CD4-positive, CD25-positive, alpha-beta regulatory T cell (primary cell): ENCODE results near the gene PCDHGA3. TPM values are rescaled to one million over a fixed set of nuclear protein-coding genes. Genes with fewer than 3 reads are reported as not detected.
A peak's percentile ranks its signal among the peaks of the same experiment; 100 is the strongest.
"Not testable (repeated sequence)": the region's sequence is repeated elsewhere in the genome, so short reads cannot be mapped to it uniquely, and the experiment has no call there.

ENCODE experiments used
- ATAC-seq, 2 donors: fragments of 150-1000 bp; cut with Tn5 transposase; one replicate each; pipeline ENCODE4 v1.10.0; 2021; ENCODE audit warnings: low read depth in 2 of 2, moderate number of reproducible peaks in 2 of 2, moderate library complexity in 1 of 2
- DNase-seq, 3 donors: peaks; one replicate each; pipeline versions ENCODE4 v3.0.0 to v3.0.0-alpha.2; 2012 to 2022; ENCODE audit warnings: mixed read lengths in 1 of 3
- H3K27ac ChIP-seq: one replicate; pipeline ENCODE4 v1.7.0; 2013; ENCODE audit warnings: mild to moderate bottlenecking, low read length; ENCODE audit not compliant: insufficient read depth, poor library complexity, severe bottlenecking
- H3K27me3 ChIP-seq: one replicate; pipeline ENCODE4 v1.7.0; 2013; ENCODE audit warnings: low read length; ENCODE audit not compliant: control insufficient read depth, insufficient read depth
- H3K36me3 ChIP-seq: one replicate; pipeline ENCODE4 v1.7.0; 2013; ENCODE audit warnings: mild to moderate bottlenecking, low read length, moderate library complexity; ENCODE audit not compliant: control insufficient read depth, insufficient read depth
- H3K4me1 ChIP-seq: 2 replicates; pipeline ENCODE4 v1.7.0; 2013; ENCODE audit warnings: mild to moderate bottlenecking, low read length; ENCODE audit not compliant: insufficient read depth, control insufficient read depth, poor library complexity, severe bottlenecking
- H3K4me3 ChIP-seq: one replicate; pipeline ENCODE4 v1.7.0; 2013; ENCODE audit warnings: low read depth, mild to moderate bottlenecking, low read length, moderate library complexity
- H3K9me3 ChIP-seq, 2 experiments: 1 replicate in 1 of 2; 2 replicates in 1 of 2; pipeline ENCODE4 v1.7.0; 2013; ENCODE audit warnings: low read length in 2 of 2, mild to moderate bottlenecking in 1 of 2, moderate library complexity in 1 of 2; ENCODE audit not compliant: control insufficient read depth in 2 of 2
- H3K27ac Mint-ChIP-seq, 3 donors: one replicate each; pipeline ENCODE4 v1.8.0; 2020 to 2022; ENCODE audit warnings: mild to moderate bottlenecking in 3 of 3, mixed read lengths in 3 of 3, moderate library complexity in 2 of 3
- H3K27me3 Mint-ChIP-seq: one replicate; pipeline ENCODE4 v1.8.0; 2022; ENCODE audit warnings: mild to moderate bottlenecking, mixed read lengths
- H3K36me3 Mint-ChIP-seq: one replicate; pipeline ENCODE4 v1.8.0; 2020; ENCODE audit warnings: mixed read lengths
- H3K4me1 Mint-ChIP-seq, 4 donors: one replicate each; pipeline ENCODE4 v1.8.0; 2020 to 2022; ENCODE audit warnings: mixed read lengths in 4 of 4, mild to moderate bottlenecking in 1 of 4
- H3K4me3 Mint-ChIP-seq, 4 donors: one replicate each; pipeline ENCODE4 v1.8.0; 2020 to 2022; ENCODE audit warnings: mild to moderate bottlenecking in 4 of 4, mixed read lengths in 4 of 4, moderate library complexity in 3 of 4
- H3K9me3 Mint-ChIP-seq, 7 donors: one replicate each; pipeline ENCODE4 v1.8.0; 2020 to 2022; ENCODE audit warnings: mixed read lengths in 7 of 7, mild to moderate bottlenecking in 3 of 7, moderate library complexity in 2 of 7
- polyA plus RNA-seq, 4 donors: library from polyadenylated mRNA; unstranded; fragments of 300-500 nt; fragmentation: Illumina TruSeq; gene quantifications; one replicate each; pipeline ENCODE4 v1.2.3, GENCODE V29; 2021
- total RNA-seq: library from RNA; stranded (reverse); gene quantifications from one replicate; pipeline ENCODE4 v1.2.3, GENCODE V29; 2022

The PCDHGA3 gene
- total and polyA plus RNA-seq, 5 donors from 2014 or later, result not detected

DNA sequence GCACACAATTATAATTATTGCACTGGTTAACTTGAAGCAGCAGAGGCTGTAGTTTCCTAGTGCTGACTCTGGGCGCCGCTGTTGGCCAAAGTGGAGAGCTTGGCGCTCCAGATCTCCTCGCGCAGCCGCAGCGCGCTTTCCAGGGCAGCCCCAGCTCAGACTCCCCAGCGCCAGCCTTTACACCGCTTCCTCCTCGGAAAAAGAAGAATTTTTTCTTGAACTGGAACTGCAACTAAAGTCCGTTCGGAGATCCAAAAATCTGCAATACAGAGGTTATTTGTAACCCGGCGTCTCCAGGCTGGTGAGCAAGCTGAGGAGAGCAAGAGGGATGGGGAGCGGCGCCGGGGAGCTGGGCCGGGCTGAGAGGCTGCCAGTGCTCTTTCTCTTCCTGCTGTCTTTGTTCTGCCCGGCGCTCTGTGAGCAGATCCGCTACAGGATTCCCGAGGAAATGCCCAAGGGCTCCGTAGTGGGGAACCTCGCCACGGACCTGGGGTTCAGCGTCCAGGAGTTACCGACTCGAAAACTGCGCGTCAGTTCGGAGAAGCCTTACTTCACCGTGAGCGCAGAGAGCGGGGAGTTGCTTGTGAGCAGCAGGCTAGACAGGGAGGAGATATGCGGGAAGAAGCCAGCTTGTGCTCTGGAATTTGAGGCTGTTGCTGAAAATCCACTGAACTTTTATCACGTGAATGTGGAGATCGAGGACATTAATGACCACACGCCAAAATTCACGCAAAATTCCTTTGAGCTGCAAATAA lies 44.1 kb downstream of the PCDHGA3 start, which contains the start of gene PCDHGB4:
Gene PCDHGB4 (plus strand): TSS at position 142 of the 755 bp plus-strand sequence. CDS start 187 bp downstream, at position 329.
- Mint-ChIP-seq H3K9me3 (peaks cover 0 to 59% (median 18%) of the 10 kb centered on the region in 7 donors), H3K27me3 (peaks cover 65% of the 10 kb centered on the region), H3K27ac (peak within 1 kb of the TSS in 1 of 3 donors; percentile 49)
- Histone ChIP-seq H3K9me3 (peaks cover 20 to 48% of the 10 kb centered on the region in 2 experiments), H3K27me3 (peaks cover 46% of the 10 kb centered on the region)
- H3K4me3 Mint-ChIP-seq, H3K4me1 ChIP-seq, H3K36me3 Mint-ChIP-seq, H3K27ac ChIP-seq, H3K4me1 Mint-ChIP-seq, H3K4me3 ChIP-seq, DNase-seq, H3K36me3 ChIP-seq: not testable (repeated sequence)
- peak in 1 of 2 donors; percentile 34 for ATAC-seq

DNA sequence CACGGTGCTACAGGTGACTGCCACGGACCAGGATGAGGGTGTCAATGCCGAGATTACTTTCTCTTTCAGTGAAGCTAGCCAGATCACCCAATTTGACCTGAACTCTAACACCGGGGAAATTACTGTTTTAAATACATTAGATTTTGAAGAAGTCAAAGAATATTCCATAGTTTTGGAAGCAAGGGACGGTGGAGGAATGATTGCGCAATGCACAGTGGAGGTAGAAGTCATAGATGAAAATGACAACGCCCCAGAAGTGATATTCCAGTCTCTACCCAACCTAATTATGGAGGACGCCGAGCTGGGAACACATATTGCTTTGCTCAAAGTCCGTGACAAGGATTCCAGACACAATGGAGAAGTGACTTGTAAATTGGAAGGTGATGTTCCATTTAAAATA lies 45.0 kb downstream of the PCDHGA3 start:
- H3K4me3 Mint-ChIP-seq, result no peak overlapping the region
- H3K4me3 ChIP-seq, result no peak overlapping the region
- H3K27ac ChIP-seq, result no peak overlapping the region
- peaks cover 20 to 48% of the 10 kb centered on the region in 2 experiments for H3K9me3 ChIP-seq
- peaks cover 61% of the 10 kb centered on the region for H3K27me3 Mint-ChIP-seq
- peaks cover 0 to 60% (median 18%) of the 10 kb centered on the region in 7 donors for H3K9me3 Mint-ChIP-seq
- no peaks in the 10 kb centered on the region for H3K36me3 ChIP-seq
- peak overlapping the region in 1 of 3 donors; percentile 49 for H3K27ac Mint-ChIP-seq
- ATAC-seq, result no peak
- H3K36me3 Mint-ChIP-seq, result peaks cover 3% of the 10 kb centered on the region
- peaks cover 42% of the 10 kb centered on the region for H3K27me3 ChIP-seq
- no peaks in the 10 kb centered on the region for H3K4me1 ChIP-seq
- H3K4me1 Mint-ChIP-seq, result peaks cover 0 to 3% (median 0%) of the 10 kb centered on the region in 4 donors
- no peak for DNase-seq

DNA sequence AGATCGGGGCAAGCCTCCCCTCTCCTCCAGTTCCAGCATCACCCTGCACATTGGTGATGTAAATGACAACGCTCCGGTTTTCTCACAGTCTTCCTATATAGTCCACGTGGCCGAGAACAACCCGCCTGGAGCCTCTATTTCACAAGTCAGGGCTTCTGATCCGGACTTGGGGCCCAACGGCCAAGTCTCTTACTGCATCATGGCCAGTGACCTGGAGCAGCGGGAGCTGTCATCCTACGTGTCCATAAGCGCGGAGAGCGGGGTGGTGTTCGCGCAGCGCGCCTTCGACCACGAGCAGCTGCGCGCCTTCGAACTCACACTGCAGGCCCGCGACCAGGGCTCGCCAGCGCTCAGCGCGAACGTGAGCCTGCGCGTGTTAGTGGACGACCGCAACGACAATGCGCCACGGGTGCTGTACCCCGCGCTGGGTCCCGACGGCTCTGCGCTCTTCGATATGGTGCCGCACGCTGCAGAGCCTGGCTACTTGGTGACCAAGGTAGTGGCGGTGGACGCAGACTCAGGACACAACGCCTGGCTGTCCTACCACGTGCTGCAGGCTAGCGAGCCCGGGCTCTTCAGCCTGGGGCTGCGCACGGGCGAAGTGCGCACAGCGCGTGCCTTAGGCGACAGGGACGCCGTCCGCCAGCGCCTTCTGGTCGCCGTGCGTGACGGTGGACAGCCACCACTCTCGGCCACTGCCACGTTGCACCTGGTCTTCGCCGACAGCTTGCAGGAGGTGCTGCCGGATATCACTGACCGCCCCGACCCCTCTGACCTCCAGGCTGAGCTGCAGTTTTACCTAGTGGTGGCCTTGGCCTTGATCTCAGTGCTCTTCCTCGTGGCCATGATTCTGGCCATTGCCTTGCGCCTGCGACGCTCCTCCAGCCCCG lies 45.8 kb downstream of the PCDHGA3 start:
- DNase-seq (no peak), ATAC-seq (no peak)
- peaks cover 21 to 54% of the 10 kb centered on the region in 2 experiments for H3K9me3 ChIP-seq
- Mint-ChIP-seq H3K4me1 (peaks cover 0 to 3% (median 0%) of the 10 kb centered on the region in 4 donors), H3K9me3 (peaks cover 0 to 60% (median 18%) of the 10 kb centered on the region in 7 donors), H3K4me3 (peak overlapping the region in 1 of 4 donors; percentile 77), H3K27me3 (peaks cover 58% of the 10 kb centered on the region), H3K36me3 (peaks cover 3% of the 10 kb centered on the region), H3K27ac (no peak overlapping the region)
- H3K4me3 ChIP-seq, result no peak overlapping the region
- no peaks in the 10 kb centered on the region for H3K36me3 ChIP-seq
- H3K4me1 ChIP-seq, result no peaks in the 10 kb centered on the region
- H3K27ac ChIP-seq, result no peak overlapping the region
- peaks cover 41% of the 10 kb centered on the region for H3K27me3 ChIP-seq

- Histone ChIP-seq H3K9me3 (peaks cover 24 to 37% of the 10 kb centered on the region in 2 experiments), H3K36me3 (no peaks in the 10 kb centered on the region), H3K4me3 (no peak within 1 kb of the TSS), H3K27ac (no peak within 1 kb of the TSS), H3K4me1 (no peaks in the 10 kb centered on the region), H3K27me3 (peaks cover 26% of the 10 kb centered on the region)
- Mint-ChIP-seq H3K9me3 (peaks cover 0 to 57% (median 11%) of the 10 kb centered on the region in 7 donors), H3K4me1 (peaks cover 0 to 3% (median 0%) of the 10 kb centered on the region in 4 donors), H3K27ac (no peak within 1 kb of the TSS), H3K36me3 (peaks cover 3% of the 10 kb centered on the region), H3K4me3 (peak within 1 kb of the TSS in 1 of 4 donors; percentile 1), H3K27me3 (peaks cover 46% of the 10 kb centered on the region)
- no peak for DNase-seq
- ATAC-seq, result no peak
Measured at GRCh38 chr5:141392429-141393198, 49.0 kb downstream of the PCDHGA3 start, which contains the start of gene PCDHGA8. Gene PCDHGA8, plus strand, starts transcription at chr5:141392633. Its CDS starts 181 bp downstream, at chr5:141392814.

- no peak overlapping the region for H3K27ac Mint-ChIP-seq
- no peak for ATAC-seq
- Histone ChIP-seq H3K9me3 (peaks cover 23 to 37% of the 10 kb centered on the region in 2 experiments), H3K4me1 (no peaks in the 10 kb centered on the region), H3K27me3 (peaks cover 24% of the 10 kb centered on the region), H3K4me3 (no peak overlapping the region), H3K27ac (no peak overlapping the region), H3K36me3 (no peaks in the 10 kb centered on the region)
- peaks cover 49% of the 10 kb centered on the region for H3K27me3 Mint-ChIP-seq
- H3K9me3 Mint-ChIP-seq, result peaks cover 0 to 56% (median 11%) of the 10 kb centered on the region in 7 donors
- peaks cover 0 to 3% (median 0%) of the 10 kb centered on the region in 4 donors for H3K4me1 Mint-ChIP-seq
- H3K4me3 Mint-ChIP-seq, result no peak overlapping the region
- DNase-seq, result no peak
- peaks cover 3% of the 10 kb centered on the region for H3K36me3 Mint-ChIP-seq
Measured at GRCh38 chr5:141393267-141393666, 49.6 kb downstream of the PCDHGA3 start.

GRCh38 chr5:141394401-141395187 lies 51.0 kb downstream of the PCDHGA3 start:
- H3K27ac Mint-ChIP-seq, H3K4me1 Mint-ChIP-seq, H3K4me1 ChIP-seq, H3K36me3 Mint-ChIP-seq, ATAC-seq, DNase-seq, H3K27ac ChIP-seq, H3K4me3 ChIP-seq, H3K36me3 ChIP-seq: not testable (repeated sequence)
- H3K27me3 Mint-ChIP-seq, result peaks cover 41% of the 10 kb centered on the region
- Histone ChIP-seq H3K27me3 (peaks cover 23% of the 10 kb centered on the region), H3K9me3 (peaks cover 23 to 37% of the 10 kb centered on the region in 2 experiments)
- peaks cover 0 to 55% (median 8%) of the 10 kb centered on the region in 7 donors for H3K9me3 Mint-ChIP-seq
- peak overlapping the region in 1 of 4 donors; percentile 32 for H3K4me3 Mint-ChIP-seq
